ENCODE results near the gene DCX. TPM values are rescaled to one million over a fixed set of nuclear protein-coding genes. Genes with fewer than 3 reads are reported as not detected.

Gene DCX
- total and polyA plus RNA-seq, 4 donors, result 0.01 to 1.6 TPM; not detected in 2

GRCh38 chrX:111352424-111352823 lies 59.6 kb downstream of the DCX start:
- Histone ChIP-seq H3K9ac (ENCODE audit: insufficient read depth in 1 of 2, low read length in 2 of 2) (no peak overlapping the region), H3K27me3 (ENCODE audit: control insufficient read depth in 3 of 3, insufficient read depth in 3 of 3, low read length in 2 of 3) (peaks cover 4 to 37% (median 8%) of the 10 kb centered on the region in 3 donors), H3K4me3 (no peak overlapping the region), H3K9me3 (ENCODE audit: control insufficient read depth in 4 of 4, insufficient read depth in 3 of 4, low read length in 3 of 4) (no peaks in the 10 kb centered on the region), H3K4me1 (ENCODE audit: control insufficient read depth in 5 of 5, insufficient read depth in 5 of 5, low read length in 5 of 5) (no peaks in the 10 kb centered on the region), H3K36me3 (ENCODE audit: control insufficient read depth in 4 of 4, insufficient read depth in 4 of 4, low read length in 4 of 4) (no peaks in the 10 kb centered on the region), H3K27ac (ENCODE audit: low read depth in 1 of 2, low read length in 1 of 2) (no peak overlapping the region)
- WGBS, 2 donors, result 72 to 87% methylated on average over 1 of the region's 1 CpG
- peak; percentile 19 for ATAC-seq (ENCODE audit: insufficient read depth, low FRiP score)
- DNase-seq, result peak in 1 of 3 donors; percentile 15
- no peak for TF ChIP-seq CTCF (IDR thresholded peaks at IDR 0.05; ENCODE audit: control extremely low read depth, extremely low read depth)

GRCh38 chrX:111349934-111350333 lies 62.1 kb downstream of the DCX start:
- Histone ChIP-seq H3K4me3 (no peak overlapping the region), H3K27ac (ENCODE audit: low read depth in 1 of 2, low read length in 1 of 2) (no peak overlapping the region), H3K4me1 (ENCODE audit: control insufficient read depth in 5 of 5, insufficient read depth in 5 of 5, low read length in 5 of 5) (no peaks in the 10 kb centered on the region), H3K36me3 (ENCODE audit: control insufficient read depth in 4 of 4, insufficient read depth in 4 of 4, low read length in 4 of 4) (no peaks in the 10 kb centered on the region), H3K27me3 (ENCODE audit: control insufficient read depth in 3 of 3, insufficient read depth in 3 of 3, low read length in 2 of 3) (peaks cover 4 to 26% (median 8%) of the 10 kb centered on the region in 3 donors), H3K9ac (ENCODE audit: insufficient read depth in 1 of 2, low read length in 2 of 2) (no peak overlapping the region), H3K9me3 (ENCODE audit: control insufficient read depth in 4 of 4, insufficient read depth in 3 of 4, low read length in 3 of 4) (no peaks in the 10 kb centered on the region)
- no peak for TF ChIP-seq CTCF (IDR thresholded peaks at IDR 0.05; ENCODE audit: control extremely low read depth, extremely low read depth)
- DNase-seq (no peak), ATAC-seq (ENCODE audit: insufficient read depth, low FRiP score) (no peak)

DNA sequence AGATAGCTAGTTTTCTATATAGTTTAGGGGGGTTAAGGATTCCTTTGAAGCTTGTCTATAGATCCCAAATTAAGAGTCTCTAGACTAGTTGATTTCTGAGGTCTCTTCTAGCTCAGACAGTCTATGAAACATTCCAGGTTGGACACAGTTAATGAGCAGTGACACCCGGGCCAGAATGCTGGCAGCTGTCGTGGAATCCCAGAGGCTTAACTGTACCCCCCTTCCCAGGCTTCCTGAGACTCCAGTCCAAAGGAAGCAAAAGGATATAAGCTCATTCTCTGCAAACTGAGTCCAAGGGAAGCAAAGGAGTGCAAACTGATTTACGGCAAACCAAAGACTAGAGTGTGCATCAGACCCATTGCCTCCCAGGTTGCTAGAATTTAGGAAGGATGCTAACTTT lies 62.9 kb downstream of the DCX start:
- ATAC-seq (ENCODE audit: insufficient read depth, low FRiP score), result no peak
- WGBS, 2 donors, result 52 to 82% methylated on average over 3 of the region's 3 CpGs

More for the DNA sequence above, 62.9 kb downstream of the DCX start:
- Histone ChIP-seq H3K9ac (ENCODE audit: insufficient read depth in 1 of 2, low read length in 2 of 2) (no peak overlapping the region), H3K9me3 (ENCODE audit: control insufficient read depth in 4 of 4, insufficient read depth in 3 of 4, low read length in 3 of 4) (no peaks in the 10 kb centered on the region), H3K36me3 (ENCODE audit: control insufficient read depth in 4 of 4, insufficient read depth in 4 of 4, low read length in 4 of 4) (no peaks in the 10 kb centered on the region), H3K27me3 (ENCODE audit: control insufficient read depth in 3 of 3, insufficient read depth in 3 of 3, low read length in 2 of 3) (peaks cover 4 to 26% (median 8%) of the 10 kb centered on the region in 3 donors), H3K4me3 (no peak overlapping the region), H3K4me1 (ENCODE audit: control insufficient read depth in 5 of 5, insufficient read depth in 5 of 5, low read length in 5 of 5) (no peaks in the 10 kb centered on the region), H3K27ac (ENCODE audit: low read depth in 1 of 2, low read length in 1 of 2) (no peak overlapping the region)
- TF ChIP-seq CTCF (IDR thresholded peaks at IDR 0.05; ENCODE audit: control extremely low read depth, extremely low read depth), result no peak
- DNase-seq, result no peak

All from lung (tissue), 12 donors.